Psoas muscle (tissue), 7 donors: ENCODE data around the gene BAAT. TPM values are rescaled to one million over a fixed set of nuclear protein-coding genes. Genes with fewer than 3 reads are reported as not detected.

Source experiments
- polyA plus RNA-seq, 3 donors: library from polyadenylated mRNA; stranded (reverse); fragments of 200-250 nt; gene quantifications; one replicate each; pipeline ENCODE4 v1.2.3, GENCODE V29; 2013
- total RNA-seq, 4 donors: library from RNA; stranded (reverse); fragmentation: NEBNext Ultra II Directional in 2 of 4; extraction: Animal tissue kit (Norgen Biotek cat#: 25700) in 2 of 4; gene quantifications; one replicate each; pipeline versions ENCODE4 v1.2.1 to v1.2.4, GENCODE V29; 2021 to 2023
- donor health status: healthy with polysubstance abuse.
- donor health status: DM: no; HTN: no; CAD: no; lungs with moderate emphysema.
- donor health status: Bipolar disorder and iron deficiency.
- donor health status: healthy.
- donor health status: DM: no; HTN: no; CAD: no.
- donor health status: DM: no; HTN: no; CAD: no.
- donor health status: DM: yes; HTN: yes; CAD: no.

BAAT gene
- total and polyA plus RNA-seq, 7 donors = 0.08 to 0.71 (median 0.20) TPM

Other genes starting within 250 kb of the BAAT start
- gene MRPL50, start 13.6 kb upstream of the BAAT start, total RNA-seq = 10 to 100 TPM; 11.0 to 15.2 (median 12.0) TPM
- gene MRPL50, start 13.6 kb upstream of the BAAT start, polyA plus RNA-seq = 10 to 100 TPM in 2 of 3 donors, 1 to 10 TPM in 1; 8.6 to 19.9 (median 14.1) TPM
- gene ZNF189, start 13.8 kb upstream of the BAAT start, total RNA-seq = 10 to 100 TPM in 3 of 4 donors, 1 to 10 TPM in 1; 7.8 to 31.3 (median 12.2) TPM
- gene ZNF189, start 13.8 kb upstream of the BAAT start, polyA plus RNA-seq = 10 to 100 TPM in 1 of 3 donors, 1 to 10 TPM in 2; 6.1 to 13.2 (median 7.4) TPM
- under 1 TPM in 2 of 4 donors, not detected in 2; 0.26 to 0.82 TPM for gene ALDOB, start 50.8 kb upstream of the BAAT start, total RNA-seq
- 1 to 10 TPM in 1 of 3 donors, under 1 TPM in 2; 0.30 to 4.3 (median 0.48) TPM for gene ALDOB, start 50.8 kb upstream of the BAAT start, polyA plus RNA-seq
- gene RNF20, start 148.8 kb upstream of the BAAT start, total RNA-seq = 10 to 100 TPM; 41.1 to 56.9 (median 48.4) TPM
- 10 to 100 TPM; 19.4 to 39.1 (median 19.6) TPM for gene RNF20, start 148.8 kb upstream of the BAAT start, polyA plus RNA-seq
- not detected for gene PPP3R2, start 210.0 kb upstream of the BAAT start, total RNA-seq
- gene PPP3R2, start 210.0 kb upstream of the BAAT start, polyA plus RNA-seq = not detected